Panc1 (cell line): ENCODE measurements around the gene CLIP1. TPM values are rescaled to one million over a fixed set of nuclear protein-coding genes. Genes with fewer than 3 reads are reported as not detected.

Experiments used
- ATAC-seq: fragments of 200-7000 bp; cut with Tn5 transposase; 2 replicates; pipeline ENCODE4 v1.9.1; 2020; ENCODE audit warnings: mild to moderate bottlenecking, moderate library complexity
- BruUV-seq: library from RNA; stranded (reverse); fragments of 400-500 nt; replicated peaks from 2 replicates; lab custom pipeline; 2021; lab: Mats Ljungman, UMichigan
- CTCF ChIA-PET: fragments of 300-600 bp; sonication (Branson Sonifier 250); formaldehyde crosslinking; loops from one replicate; lab custom pipeline; 2022; ENCODE audit warnings: antibody characterized with exemption; lab: Charles Lee
- POLR2A ChIA-PET: fragments of 300-600 bp; sonication (Branson Sonifier 250); formaldehyde crosslinking; loops from one replicate; lab custom pipeline; 2022; ENCODE audit warnings: antibody characterized with exemption; lab: Charles Lee
- DNase-seq: peaks from one replicate; pipeline ENCODE4 v3.0.0-alpha.2; 2010; ENCODE audit warnings: low read depth, low spot score
- H3K27ac ChIP-seq: 2 replicates; pipeline ENCODE4 v1.5.1; 2011; ENCODE audit warnings: mild to moderate bottlenecking, low read length, inconsistent platforms
- H3K27me3 ChIP-seq: fragments of 200-500 bp; sonication (Bioruptor generic); 2 replicates; pipeline ENCODE4 v1.6.0; 2014; ENCODE audit warnings: low read length, inconsistent platforms; ENCODE audit not compliant: control insufficient read depth, insufficient read depth
- H3K36me3 ChIP-seq: fragments of 200-500 bp; sonication (Bioruptor generic); 2 replicates; pipeline ENCODE4 v1.5.1; 2014; ENCODE audit warnings: inconsistent platforms, mild to moderate bottlenecking, low read length, moderate library complexity; ENCODE audit not compliant: control insufficient read depth, insufficient read depth
- H3K4me1 ChIP-seq: 2 replicates; pipeline ENCODE4 v1.5.1; 2011; ENCODE audit warnings: inconsistent platforms, mild to moderate bottlenecking, low read length, moderate library complexity; ENCODE audit not compliant: control insufficient read depth, insufficient read depth
- H3K4me3 ChIP-seq, 2 experiments: 2 replicates each; pipeline ENCODE4 v1.5.1; 2011 to 2012; ENCODE audit warnings: low read depth in 2 of 2, low read length in 2 of 2, mild to moderate bottlenecking in 2 of 2, inconsistent platforms in 1 of 2, moderate library complexity in 1 of 2
- H3K9me3 ChIP-seq: fragments of 200-500 bp; sonication (Bioruptor generic); 2 replicates; pipeline ENCODE4 v1.5.1; 2014; ENCODE audit warnings: low read depth, mild to moderate bottlenecking, inconsistent platforms, low read length, moderate library complexity; ENCODE audit not compliant: control insufficient read depth, insufficient read depth
- CTCF ChIP-seq: fragments of 450-650 bp; IDR thresholded peaks from 2 replicates; pipeline ENCODE4 v1.5.1; 2017; ENCODE audit warnings: mild to moderate bottlenecking
- POLR2AphosphoS5 ChIP-seq: IDR thresholded peaks from 2 replicates; pipeline ENCODE4 v1.6.1; 2012; ENCODE audit warnings: mild to moderate bottlenecking, low read depth, low read length, moderate library complexity
- REST ChIP-seq, 2 experiments: IDR thresholded peaks; 2 replicates each; pipeline ENCODE4 v1.6.1; 2011 to 2012; ENCODE audit warnings: low read depth in 2 of 2, control low read depth in 1 of 2, low read length in 1 of 2, mild to moderate bottlenecking in 1 of 2, moderate library complexity in 1 of 2; ENCODE audit not compliant: insufficient read depth in 1 of 2
- SIN3A ChIP-seq: IDR thresholded peaks from 2 replicates; pipeline ENCODE4 v1.6.1; 2012; ENCODE audit warnings: low read depth, mild to moderate bottlenecking, low read length, moderate library complexity, borderline replicate concordance; ENCODE audit not compliant: insufficient read depth
- TCF7L2 ChIP-seq: IDR thresholded peaks from 2 replicates; pipeline ENCODE4 v1.6.1; 2011; ENCODE audit warnings: mild to moderate bottlenecking, low read depth, low read length, inconsistent platforms
- in situ Hi-C: cut with HindIII; loops from 2 replicates; pipeline ENCODE4 v1.10.0; 2016; ENCODE audit warnings: low sequenced_read_pairs, low pct_unique_long_range_greater_than_20kb
- intact Hi-C: fragments of 100-400 bp; cut with micrococcal nuclease; formaldehyde crosslinking; loops from one replicate; pipeline ENCODE4 v1.10.0; 2022; ENCODE audit not compliant: unreplicated experiment
- total RNA-seq: library from RNA; stranded (reverse); gene quantifications from one replicate; pipeline ENCODE4 v1.2.1, GENCODE V29; 2021; ENCODE audit not compliant: unreplicated experiment

Gene CLIP1
- total RNA-seq, 1 experiment from 2014 or later = 117 TPM

GRCh38 chr12:122350141-122350848, 72.2 kb downstream of the CLIP1 start:
- no TSS peak for BruUV-seq
- ATAC-seq = no peak; the same call in 1 of the 2 replicates

DNA sequence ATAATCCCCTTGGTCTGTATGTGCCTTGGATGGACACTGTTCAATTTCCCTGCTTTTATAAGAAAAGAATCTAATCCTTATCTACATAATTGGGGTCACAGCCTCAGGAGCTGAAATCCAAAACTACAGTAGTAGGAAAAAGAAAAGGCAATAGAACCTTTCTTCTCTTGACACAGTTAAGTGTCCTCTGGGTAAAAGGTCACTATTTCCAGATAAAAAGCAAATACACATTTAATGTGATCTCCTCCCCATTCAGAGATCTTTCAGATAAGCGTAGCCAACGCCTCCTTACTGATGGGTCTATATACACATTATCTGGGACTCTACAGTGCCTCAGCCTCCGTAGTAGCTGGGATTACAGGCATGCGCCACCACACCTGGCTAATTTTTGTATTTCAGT, 73.4 kb downstream of the CLIP1 start:
- POLR2A ChIA-PET = no interaction called here
- Histone ChIP-seq H3K36me3 (peaks cover 17% of the 10 kb centered on the region), H3K27me3 (no peaks in the 10 kb centered on the region), H3K9me3 (no peaks in the 10 kb centered on the region), H3K4me3 (no peak overlapping the region), H3K4me1 (no peaks in the 10 kb centered on the region), H3K27ac (no peak overlapping the region)
- intact Hi-C loops = no loop called here
- in situ Hi-C loops = no loop called here
- ATAC-seq (no peak), DNase-seq (no peak)
- BruUV-seq = no TSS peak
- CTCF ChIA-PET = no interaction called here
- TF ChIP-seq CTCF (no peak), TCF7L2 (no peak), REST (IDR thresholded peaks at IDR 0.05; ENCODE audit: insufficient read depth in 1 of 2, low read depth in 2 of 2, low read length in 1 of 2) (no peak), POLR2AphosphoS5 (no peak), SIN3A (no peak)

More at GRCh38 chr12:122350141-122350848, 72.2 kb downstream of the CLIP1 start:
- DNase-seq = no peak
- intact Hi-C loops (no loop called here), in situ Hi-C loops (no loop called here)
- Histone ChIP-seq H3K4me3 (no peak overlapping the region), H3K4me1 (no peaks in the 10 kb centered on the region), H3K9me3 (no peaks in the 10 kb centered on the region), H3K36me3 (peaks cover 21% of the 10 kb centered on the region), H3K27me3 (no peaks in the 10 kb centered on the region), H3K27ac (no peak overlapping the region)
- ChIA-PET POLR2A (no interaction called here), CTCF (no interaction called here)
- TF ChIP-seq TCF7L2 = no peak
- TF ChIP-seq REST (IDR thresholded peaks at IDR 0.05; ENCODE audit: insufficient read depth in 1 of 2, low read depth in 2 of 2, low read length in 1 of 2) = no peak
- TF ChIP-seq SIN3A = no peak
- TF ChIP-seq CTCF = no peak
- TF ChIP-seq POLR2AphosphoS5 = no peak
